H54 (cell line): ENCODE measurements around the gene JUNB.

Experiments used
- DNase-seq: peaks from one replicate; pipeline ENCODE4 v3.0.0; 2011; ENCODE audit warnings: low spot score, mixed read lengths; ENCODE audit not compliant: insufficient read length
- FAIRE-seq: peaks from 3 replicates; lab custom pipeline; 2011; peaks lifted over from hg19 to GRCh38; lab: Jason Lieb, UNC
- POLR2A ChIP-seq: IDR thresholded peaks from 2 replicates; pipeline ENCODE4 v1.6.1; 2011; ENCODE audit warnings: low read depth, mild to moderate bottlenecking, low read length

Gene JUNB

GRCh38 chr19:12782424-12783290 lies 8.6 kb upstream of the JUNB start:
- FAIRE-seq (no peak), DNase-seq (no peak)

GRCh38 chr19:12783291-12783848 lies 7.9 kb upstream of the JUNB start:
- DNase-seq (no peak), FAIRE-seq (no peak)
- TF ChIP-seq POLR2A: no peak

More at GRCh38 chr19:12782424-12783290, 8.6 kb upstream of the JUNB start:
- TF ChIP-seq POLR2A: peak; percentile 48; the same call in 1 of the 2 replicates

- no peak for DNase-seq
- no peak for TF ChIP-seq POLR2A
- FAIRE-seq: no peak
Observed at GRCh38 chr19:12783849-12784393, 7.4 kb upstream of the JUNB start.

- FAIRE-seq (no peak), DNase-seq (no peak)
- TF ChIP-seq POLR2A: no peak
Observed at GRCh38 chr19:12784394-12784870, 6.9 kb upstream of the JUNB start.

- DNase-seq (no peak), FAIRE-seq (no peak)
- no peak for TF ChIP-seq POLR2A
Observed at GRCh38 chr19:12784871-12785430, 6.3 kb upstream of the JUNB start.

- TF ChIP-seq POLR2A: no peak
Observed at GRCh38 chr19:12785431-12786031, 5.8 kb upstream of the JUNB start.

GRCh38 chr19:12786141-12786870 lies 5.0 kb upstream of the JUNB start:
- DNase-seq (no peak), FAIRE-seq (no peak)
- no peak for TF ChIP-seq POLR2A

More at GRCh38 chr19:12785431-12786031, 5.8 kb upstream of the JUNB start:
- FAIRE-seq (no peak), DNase-seq (no peak)

GRCh38 chr19:12786952-12787351 lies 4.3 kb upstream of the JUNB start:
- no peak for FAIRE-seq
- no peak for TF ChIP-seq POLR2A
- no peak for DNase-seq

GRCh38 chr19:12787458-12787857 lies 3.8 kb upstream of the JUNB start:
- no peak for TF ChIP-seq POLR2A
- no peak for FAIRE-seq
- DNase-seq: no peak

GRCh38 chr19:12788042-12788681 lies 3.1 kb upstream of the JUNB start:
- no peak for FAIRE-seq
- DNase-seq: no peak
- no peak for TF ChIP-seq POLR2A

GRCh38 chr19:12788682-12789097 lies 2.6 kb upstream of the JUNB start:
- TF ChIP-seq POLR2A: peak; percentile 24; the same call in 1 of the 2 replicates
- no peak for FAIRE-seq

GRCh38 chr19:12789098-12789903 lies 2.0 kb upstream of the JUNB start:
- FAIRE-seq: no peak
- DNase-seq: no peak
- no peak for TF ChIP-seq POLR2A

More at GRCh38 chr19:12788682-12789097, 2.6 kb upstream of the JUNB start:
- no peak for DNase-seq
